ENCODE measurements around the gene LIPG. TPM values are rescaled to one million over a fixed set of nuclear protein-coding genes. Genes with fewer than 3 reads are reported as not detected.

LIPG gene
- total and polyA plus RNA-seq, 2 of the 13 experiments (the other 11 are each of a cell fraction or from before 2014, with no cell fraction given), result 0.96 to 10.8 TPM

DNA sequence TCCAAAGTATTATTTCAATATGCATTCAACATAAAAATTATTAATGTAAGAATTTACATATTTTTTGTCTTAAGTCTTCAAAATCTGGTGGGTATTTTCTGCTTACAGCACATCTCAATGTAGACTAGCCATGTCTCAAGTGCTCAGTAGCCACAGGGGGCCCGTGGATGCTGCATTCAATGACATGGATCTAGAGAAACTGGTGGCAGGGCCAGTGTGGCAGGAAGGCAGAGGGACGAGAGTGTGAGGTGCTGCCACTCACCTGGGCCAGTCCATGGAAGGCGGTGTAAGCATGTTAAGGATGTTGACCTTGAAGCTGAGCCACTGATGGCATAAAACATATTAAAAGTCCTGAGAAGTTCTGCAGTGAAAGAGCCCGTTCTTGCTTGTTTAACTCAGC is 6.2 kb upstream of the LIPG start:
- Histone ChIP-seq H3K27me3 (ENCODE audit: control insufficient read depth in 1 of 2, insufficient read depth in 2 of 2, low read length in 2 of 2) (peaks cover 4 to 9% of the 10 kb centered on the region in 2 experiments), H3K4me3 (replicated peaks in 1 of 3; ENCODE audit: insufficient read depth in 1 of 3, low read depth in 2 of 3, low read length in 3 of 3) (no peak overlapping the region), H3K79me2 (ENCODE audit: insufficient read depth, low read length) (no peaks in the 10 kb centered on the region), H3K9me3 (ENCODE audit: low read length) (no peaks in the 10 kb centered on the region), H3K4me1 (ENCODE audit: insufficient read depth, low read length) (peaks cover 7% of the 10 kb centered on the region), H3K36me3 (replicated peaks in 1 of 2; ENCODE audit: control insufficient read depth in 1 of 2, insufficient read depth in 2 of 2, low read length in 2 of 2) (no peaks in the 10 kb centered on the region), H3K9ac (ENCODE audit: insufficient read depth, low read depth, low read length) (no peak overlapping the region), H2AFZ (ENCODE audit: low read length) (no peak overlapping the region), H4K20me1 (ENCODE audit: insufficient read depth, low read length) (no peaks in the 10 kb centered on the region), H3K27ac (ENCODE audit: extremely low read length, insufficient read depth, low read length) (no peak overlapping the region), H3K4me2 (ENCODE audit: low read depth, low read length) (no peak overlapping the region)
- ChIA-PET POLR2A (no interaction called here), CTCF (ENCODE audit: low intra/inter-chr PET ratio, low total read pairs) (no interaction called here)
- FAIRE-seq (no peak), ATAC-seq (no peak), DNase-seq (ENCODE audit: low spot score) (no peak)
- no TSS peak for BruUV-seq (replicated peaks)
- WGBS (ENCODE audit: low lambda C conversion rate), result 56% methylated on average over 4 of the region's 4 CpGs
- intact Hi-C loops (cut with micrococcal nuclease; ENCODE audit: unreplicated experiment), result no loop called here
- in situ Hi-C loops (cut with HindIII; ENCODE audit: extremely low pct_ligation_motif_present, low pct_unique_long_range_greater_than_20kb), result no loop called here
- TF ChIP-seq KMT2B (CRISPR knock-in tag; IDR thresholded peaks at IDR 0.05), result no peak
- no peak for TF ChIP-seq SETDB1 (CRISPR knock-in tag; IDR thresholded peaks at IDR 0.05; ENCODE audit: borderline replicate concordance)
- TF ChIP-seq TAF15 (IDR thresholded peaks at IDR 0.05; ENCODE audit: low read depth, low read length, poor library complexity, severe bottlenecking), result no peak
- no peak for TF ChIP-seq PAWR (CRISPR knock-in tag; IDR thresholded peaks at IDR 0.05; ENCODE audit: borderline replicate concordance)
- TF ChIP-seq, protein P1, sequence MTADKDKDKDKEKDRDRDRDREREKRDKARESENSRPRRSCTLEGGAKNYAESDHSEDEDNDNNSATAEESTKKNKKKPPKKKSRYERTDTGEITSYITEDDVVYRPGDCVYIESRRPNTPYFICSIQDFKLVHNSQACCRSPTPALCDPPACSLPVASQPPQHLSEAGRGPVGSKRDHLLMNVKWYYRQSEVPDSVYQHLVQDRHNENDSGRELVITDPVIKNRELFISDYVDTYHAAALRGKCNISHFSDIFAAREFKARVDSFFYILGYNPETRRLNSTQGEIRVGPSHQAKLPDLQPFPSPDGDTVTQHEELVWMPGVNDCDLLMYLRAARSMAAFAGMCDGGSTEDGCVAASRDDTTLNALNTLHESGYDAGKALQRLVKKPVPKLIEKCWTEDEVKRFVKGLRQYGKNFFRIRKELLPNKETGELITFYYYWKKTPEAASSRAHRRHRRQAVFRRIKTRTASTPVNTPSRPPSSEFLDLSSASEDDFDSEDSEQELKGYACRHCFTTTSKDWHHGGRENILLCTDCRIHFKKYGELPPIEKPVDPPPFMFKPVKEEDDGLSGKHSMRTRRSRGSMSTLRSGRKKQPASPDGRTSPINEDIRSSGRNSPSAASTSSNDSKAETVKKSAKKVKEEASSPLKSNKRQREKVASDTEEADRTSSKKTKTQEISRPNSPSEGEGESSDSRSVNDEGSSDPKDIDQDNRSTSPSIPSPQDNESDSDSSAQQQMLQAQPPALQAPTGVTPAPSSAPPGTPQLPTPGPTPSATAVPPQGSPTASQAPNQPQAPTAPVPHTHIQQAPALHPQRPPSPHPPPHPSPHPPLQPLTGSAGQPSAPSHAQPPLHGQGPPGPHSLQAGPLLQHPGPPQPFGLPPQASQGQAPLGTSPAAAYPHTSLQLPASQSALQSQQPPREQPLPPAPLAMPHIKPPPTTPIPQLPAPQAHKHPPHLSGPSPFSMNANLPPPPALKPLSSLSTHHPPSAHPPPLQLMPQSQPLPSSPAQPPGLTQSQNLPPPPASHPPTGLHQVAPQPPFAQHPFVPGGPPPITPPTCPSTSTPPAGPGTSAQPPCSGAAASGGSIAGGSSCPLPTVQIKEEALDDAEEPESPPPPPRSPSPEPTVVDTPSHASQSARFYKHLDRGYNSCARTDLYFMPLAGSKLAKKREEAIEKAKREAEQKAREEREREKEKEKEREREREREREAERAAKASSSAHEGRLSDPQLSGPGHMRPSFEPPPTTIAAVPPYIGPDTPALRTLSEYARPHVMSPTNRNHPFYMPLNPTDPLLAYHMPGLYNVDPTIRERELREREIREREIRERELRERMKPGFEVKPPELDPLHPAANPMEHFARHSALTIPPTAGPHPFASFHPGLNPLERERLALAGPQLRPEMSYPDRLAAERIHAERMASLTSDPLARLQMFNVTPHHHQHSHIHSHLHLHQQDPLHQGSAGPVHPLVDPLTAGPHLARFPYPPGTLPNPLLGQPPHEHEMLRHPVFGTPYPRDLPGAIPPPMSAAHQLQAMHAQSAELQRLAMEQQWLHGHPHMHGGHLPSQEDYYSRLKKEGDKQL (CRISPR knock-in tag; IDR thresholded peaks at IDR 0.05; ENCODE audit: low read depth), result no peak
- TF ChIP-seq, protein P2, sequence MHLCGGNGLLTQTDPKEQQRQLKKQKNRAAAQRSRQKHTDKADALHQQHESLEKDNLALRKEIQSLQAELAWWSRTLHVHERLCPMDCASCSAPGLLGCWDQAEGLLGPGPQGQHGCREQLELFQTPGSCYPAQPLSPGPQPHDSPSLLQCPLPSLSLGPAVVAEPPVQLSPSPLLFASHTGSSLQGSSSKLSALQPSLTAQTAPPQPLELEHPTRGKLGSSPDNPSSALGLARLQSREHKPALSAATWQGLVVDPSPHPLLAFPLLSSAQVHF (CRISPR knock-in tag; IDR thresholded peaks at IDR 0.05), result no peak
- TF ChIP-seq, protein P3, sequence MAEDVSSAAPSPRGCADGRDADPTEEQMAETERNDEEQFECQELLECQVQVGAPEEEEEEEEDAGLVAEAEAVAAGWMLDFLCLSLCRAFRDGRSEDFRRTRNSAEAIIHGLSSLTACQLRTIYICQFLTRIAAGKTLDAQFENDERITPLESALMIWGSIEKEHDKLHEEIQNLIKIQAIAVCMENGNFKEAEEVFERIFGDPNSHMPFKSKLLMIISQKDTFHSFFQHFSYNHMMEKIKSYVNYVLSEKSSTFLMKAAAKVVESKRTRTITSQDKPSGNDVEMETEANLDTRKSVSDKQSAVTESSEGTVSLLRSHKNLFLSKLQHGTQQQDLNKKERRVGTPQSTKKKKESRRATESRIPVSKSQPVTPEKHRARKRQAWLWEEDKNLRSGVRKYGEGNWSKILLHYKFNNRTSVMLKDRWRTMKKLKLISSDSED (CRISPR knock-in tag; IDR thresholded peaks at IDR 0.05), result no peak
- no peak for TF ChIP-seq JDP2 (CRISPR knock-in tag; IDR thresholded peaks at IDR 0.05; ENCODE audit: borderline replicate concordance)
- TF ChIP-seq, protein P4, sequence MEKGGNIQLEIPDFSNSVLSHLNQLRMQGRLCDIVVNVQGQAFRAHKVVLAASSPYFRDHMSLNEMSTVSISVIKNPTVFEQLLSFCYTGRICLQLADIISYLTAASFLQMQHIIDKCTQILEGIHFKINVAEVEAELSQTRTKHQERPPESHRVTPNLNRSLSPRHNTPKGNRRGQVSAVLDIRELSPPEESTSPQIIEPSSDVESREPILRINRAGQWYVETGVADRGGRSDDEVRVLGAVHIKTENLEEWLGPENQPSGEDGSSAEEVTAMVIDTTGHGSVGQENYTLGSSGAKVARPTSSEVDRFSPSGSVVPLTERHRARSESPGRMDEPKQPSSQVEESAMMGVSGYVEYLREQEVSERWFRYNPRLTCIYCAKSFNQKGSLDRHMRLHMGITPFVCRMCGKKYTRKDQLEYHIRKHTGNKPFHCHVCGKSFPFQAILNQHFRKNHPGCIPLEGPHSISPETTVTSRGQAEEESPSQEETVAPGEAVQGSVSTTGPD (CRISPR knock-in tag; IDR thresholded peaks at IDR 0.05), result no peak
- TF ChIP-seq, protein P5, sequence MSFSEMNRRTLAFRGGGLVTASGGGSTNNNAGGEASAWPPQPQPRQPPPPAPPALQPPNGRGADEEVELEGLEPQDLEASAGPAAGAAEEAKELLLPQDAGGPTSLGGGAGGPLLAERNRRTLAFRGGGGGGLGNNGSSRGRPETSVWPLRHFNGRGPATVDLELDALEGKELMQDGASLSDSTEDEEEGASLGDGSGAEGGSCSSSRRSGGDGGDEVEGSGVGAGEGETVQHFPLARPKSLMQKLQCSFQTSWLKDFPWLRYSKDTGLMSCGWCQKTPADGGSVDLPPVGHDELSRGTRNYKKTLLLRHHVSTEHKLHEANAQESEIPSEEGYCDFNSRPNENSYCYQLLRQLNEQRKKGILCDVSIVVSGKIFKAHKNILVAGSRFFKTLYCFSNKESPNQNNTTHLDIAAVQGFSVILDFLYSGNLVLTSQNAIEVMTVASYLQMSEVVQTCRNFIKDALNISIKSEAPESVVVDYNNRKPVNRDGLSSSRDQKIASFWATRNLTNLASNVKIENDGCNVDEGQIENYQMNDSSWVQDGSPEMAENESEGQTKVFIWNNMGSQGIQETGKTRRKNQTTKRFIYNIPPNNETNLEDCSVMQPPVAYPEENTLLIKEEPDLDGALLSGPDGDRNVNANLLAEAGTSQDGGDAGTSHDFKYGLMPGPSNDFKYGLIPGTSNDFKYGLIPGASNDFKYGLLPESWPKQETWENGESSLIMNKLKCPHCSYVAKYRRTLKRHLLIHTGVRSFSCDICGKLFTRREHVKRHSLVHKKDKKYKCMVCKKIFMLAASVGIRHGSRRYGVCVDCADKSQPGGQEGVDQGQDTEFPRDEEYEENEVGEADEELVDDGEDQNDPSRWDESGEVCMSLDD (CRISPR knock-in tag; IDR thresholded peaks at IDR 0.05; ENCODE audit: borderline replicate concordance), result no peak
- no peak for TF ChIP-seq ZNF136 (CRISPR knock-in tag; IDR thresholded peaks at IDR 0.05; ENCODE audit: low read depth)
- TF ChIP-seq KLF13 (CRISPR knock-in tag; IDR thresholded peaks at IDR 0.05), result no peak
- TF ChIP-seq ZNF776 (CRISPR knock-in tag; IDR thresholded peaks at IDR 0.05), result no peak
